ENCODE data around the gene LCN6. TPM values are rescaled to one million over a fixed set of nuclear protein-coding genes. Genes with fewer than 3 reads are reported as not detected.

The LCN6 gene
- total RNA-seq, 1 donor from 2014 or later: not detected

- no peaks in the 10 kb centered on the region for H3K79me2 ChIP-seq (ENCODE audit: insufficient read depth, low read length)
- no peaks in the 10 kb centered on the region for H3K27me3 ChIP-seq (ENCODE audit: insufficient read depth, low read length)
- H3K4me1 Mint-ChIP-seq (ENCODE audit: low read depth, unreplicated experiment): no peaks in the 10 kb centered on the region
- no peak overlapping the region for H3K4me2 ChIP-seq (ENCODE audit: low read length)
- H3K36me3 ChIP-seq (ENCODE audit: insufficient read depth, low read length): no peaks in the 10 kb centered on the region
- H3K4me3 Mint-ChIP-seq (ENCODE audit: unreplicated experiment): no peak overlapping the region
- DNase-seq (ENCODE audit: low read depth): no peak
- H4K20me1 ChIP-seq (ENCODE audit: insufficient read depth, low read length): no peaks in the 10 kb centered on the region
- FAIRE-seq: no peak
- no peak overlapping the region for H3K4me3 ChIP-seq (ENCODE audit: insufficient read depth, low read depth, low read length)
- peaks cover 3% of the 10 kb centered on the region for H3K36me3 Mint-ChIP-seq (ENCODE audit: low read depth, unreplicated experiment)
- H3K9me3 ChIP-seq (ENCODE audit: insufficient read depth, low read depth, low read length): peaks cover 10% of the 10 kb centered on the region
- peaks cover 7% of the 10 kb centered on the region for H3K9me3 Mint-ChIP-seq (ENCODE audit: unreplicated experiment)
- H3K27ac ChIP-seq (ENCODE audit: low read depth, low read length): no peak overlapping the region
- no peak overlapping the region for H3K27ac Mint-ChIP-seq (ENCODE audit: unreplicated experiment)
- H3K27me3 Mint-ChIP-seq (ENCODE audit: low read depth, unreplicated experiment): peaks cover 3% of the 10 kb centered on the region
- TF ChIP-seq EZH2 (IDR thresholded peaks at IDR 0.05; ENCODE audit: insufficient read depth, low read length): no peak
- TF ChIP-seq, protein P1, sequence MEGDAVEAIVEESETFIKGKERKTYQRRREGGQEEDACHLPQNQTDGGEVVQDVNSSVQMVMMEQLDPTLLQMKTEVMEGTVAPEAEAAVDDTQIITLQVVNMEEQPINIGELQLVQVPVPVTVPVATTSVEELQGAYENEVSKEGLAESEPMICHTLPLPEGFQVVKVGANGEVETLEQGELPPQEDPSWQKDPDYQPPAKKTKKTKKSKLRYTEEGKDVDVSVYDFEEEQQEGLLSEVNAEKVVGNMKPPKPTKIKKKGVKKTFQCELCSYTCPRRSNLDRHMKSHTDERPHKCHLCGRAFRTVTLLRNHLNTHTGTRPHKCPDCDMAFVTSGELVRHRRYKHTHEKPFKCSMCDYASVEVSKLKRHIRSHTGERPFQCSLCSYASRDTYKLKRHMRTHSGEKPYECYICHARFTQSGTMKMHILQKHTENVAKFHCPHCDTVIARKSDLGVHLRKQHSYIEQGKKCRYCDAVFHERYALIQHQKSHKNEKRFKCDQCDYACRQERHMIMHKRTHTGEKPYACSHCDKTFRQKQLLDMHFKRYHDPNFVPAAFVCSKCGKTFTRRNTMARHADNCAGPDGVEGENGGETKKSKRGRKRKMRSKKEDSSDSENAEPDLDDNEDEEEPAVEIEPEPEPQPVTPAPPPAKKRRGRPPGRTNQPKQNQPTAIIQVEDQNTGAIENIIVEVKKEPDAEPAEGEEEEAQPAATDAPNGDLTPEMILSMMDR (IDR thresholded peaks at IDR 0.05; ENCODE audit: insufficient read depth, low read depth, low read length): no peak
- no peaks in the 10 kb centered on the region for H3K4me1 ChIP-seq (ENCODE audit: insufficient read depth, low read length)
- no peak overlapping the region for H2AFZ ChIP-seq (ENCODE audit: low read depth, low read length)
- no peak overlapping the region for H3K9ac ChIP-seq (ENCODE audit: low read length)
These were observed 11.4 kb upstream of the LCN6 start for GRCh38 chr9:136759436-136760325.

GRCh38 chr9:136759001-136759400 lies 10.7 kb upstream of the LCN6 start:
- Histone ChIP-seq H3K9me3 (ENCODE audit: insufficient read depth, low read depth, low read length) (peaks cover 10% of the 10 kb centered on the region), H3K36me3 (ENCODE audit: insufficient read depth, low read length) (no peaks in the 10 kb centered on the region), H3K27me3 (ENCODE audit: insufficient read depth, low read length) (no peaks in the 10 kb centered on the region), H3K4me3 (ENCODE audit: insufficient read depth, low read depth, low read length) (no peak overlapping the region), H3K27ac (ENCODE audit: low read depth, low read length) (no peak overlapping the region), H4K20me1 (ENCODE audit: insufficient read depth, low read length) (no peaks in the 10 kb centered on the region), H3K4me1 (ENCODE audit: insufficient read depth, low read length) (no peaks in the 10 kb centered on the region), H3K79me2 (ENCODE audit: insufficient read depth, low read length) (no peaks in the 10 kb centered on the region), H2AFZ (ENCODE audit: low read depth, low read length) (no peak overlapping the region), H3K9ac (ENCODE audit: low read length) (no peak overlapping the region), H3K4me2 (ENCODE audit: low read length) (no peak overlapping the region)
- Mint-ChIP-seq H3K4me1 (ENCODE audit: low read depth, unreplicated experiment) (no peaks in the 10 kb centered on the region), H3K4me3 (ENCODE audit: unreplicated experiment) (no peak overlapping the region), H3K9me3 (ENCODE audit: unreplicated experiment) (peaks cover 7% of the 10 kb centered on the region), H3K27me3 (ENCODE audit: low read depth, unreplicated experiment) (peaks cover 3% of the 10 kb centered on the region), H3K36me3 (ENCODE audit: low read depth, unreplicated experiment) (peaks cover 3% of the 10 kb centered on the region), H3K27ac (ENCODE audit: unreplicated experiment) (no peak overlapping the region)
- FAIRE-seq: no peak
- TF ChIP-seq, protein P1 (IDR thresholded peaks at IDR 0.05; ENCODE audit: insufficient read depth, low read depth, low read length): no peak
- TF ChIP-seq EZH2 (IDR thresholded peaks at IDR 0.05; ENCODE audit: insufficient read depth, low read length): no peak
- no peak for DNase-seq (ENCODE audit: low read depth)

DNA sequence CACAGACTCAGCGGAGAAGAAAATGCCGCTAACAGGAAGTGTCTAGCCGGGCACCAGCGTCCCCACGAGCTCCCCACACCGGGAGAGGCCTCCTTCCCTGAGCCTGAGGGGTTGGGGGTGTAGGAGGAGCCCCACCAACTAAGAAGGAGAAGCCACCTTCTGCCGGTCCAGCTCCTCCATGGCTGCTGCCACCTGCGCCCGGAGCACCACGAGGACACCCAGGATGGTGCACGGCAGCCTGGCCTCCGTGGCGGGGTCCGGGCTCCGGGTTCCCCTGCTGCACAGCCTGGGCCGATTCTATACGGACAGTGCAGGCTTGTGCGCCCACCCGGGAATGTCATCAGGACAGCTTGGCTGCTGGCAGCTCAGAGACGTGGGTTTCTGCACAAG lies 9.4 kb upstream of the LCN6 start:
- Histone ChIP-seq H2AFZ (ENCODE audit: low read depth, low read length) (no peak overlapping the region), H3K4me3 (ENCODE audit: insufficient read depth, low read depth, low read length) (no peak overlapping the region), H3K79me2 (ENCODE audit: insufficient read depth, low read length) (no peaks in the 10 kb centered on the region), H4K20me1 (ENCODE audit: insufficient read depth, low read length) (no peaks in the 10 kb centered on the region), H3K9me3 (ENCODE audit: insufficient read depth, low read depth, low read length) (peaks cover 10% of the 10 kb centered on the region), H3K4me2 (ENCODE audit: low read length) (no peak overlapping the region), H3K9ac (ENCODE audit: low read length) (no peak overlapping the region), H3K36me3 (ENCODE audit: insufficient read depth, low read length) (no peaks in the 10 kb centered on the region), H3K4me1 (ENCODE audit: insufficient read depth, low read length) (no peaks in the 10 kb centered on the region), H3K27ac (ENCODE audit: low read depth, low read length) (no peak overlapping the region), H3K27me3 (ENCODE audit: insufficient read depth, low read length) (peaks cover 3% of the 10 kb centered on the region)
- DNase-seq (ENCODE audit: low read depth) (no peak), FAIRE-seq (no peak)
- Mint-ChIP-seq H3K4me1 (ENCODE audit: low read depth, unreplicated experiment) (no peaks in the 10 kb centered on the region), H3K27me3 (ENCODE audit: low read depth, unreplicated experiment) (peaks cover 3% of the 10 kb centered on the region), H3K36me3 (ENCODE audit: low read depth, unreplicated experiment) (peaks cover 3% of the 10 kb centered on the region), H3K27ac (ENCODE audit: unreplicated experiment) (no peak overlapping the region), H3K9me3 (ENCODE audit: unreplicated experiment) (peaks cover 7% of the 10 kb centered on the region), H3K4me3 (ENCODE audit: unreplicated experiment) (no peak overlapping the region)
- no peak for TF ChIP-seq EZH2 (IDR thresholded peaks at IDR 0.05; ENCODE audit: insufficient read depth, low read length)
- TF ChIP-seq, protein P1 (IDR thresholded peaks at IDR 0.05; ENCODE audit: insufficient read depth, low read depth, low read length): no peak

Data from astrocyte (in vitro differentiated cells and primary cell).